ENCODE measurements around the gene PI4K2B. TPM values are rescaled to one million over a fixed set of nuclear protein-coding genes. Genes with fewer than 3 reads are reported as not detected.

The PI4K2B gene
- total and polyA plus RNA-seq, 2 of the 8 experiments (the other 6 are each of a cell fraction or from before 2014, with no cell fraction given), result 3.0 to 16.2 TPM

- DNase-seq (ENCODE audit: low read depth in 1 of 2, low spot score in 2 of 2) (no peak), FAIRE-seq (no peak)
- no peak overlapping the region for H3K27ac ChIP-seq (ENCODE audit: low read depth, low read length)
- no peak overlapping the region for H3K4ac ChIP-seq (replicated peaks; ENCODE audit: insufficient read length, low read depth, low read length)
- no peak overlapping the region for H2AFZ ChIP-seq (ENCODE audit: low read length)
- H3K14ac ChIP-seq (ENCODE audit: insufficient read length), result no peak overlapping the region
- TF ChIP-seq NRF1 (IDR thresholded peaks at IDR 0.05; ENCODE audit: low read depth, low read length) (no peak), SIN3A (conservative IDR thresholded peaks at IDR 0.05 in 1 of 2, IDR thresholded peaks at IDR 0.05 in 1 of 2; ENCODE audit: low read depth in 1 of 2, low read length in 2 of 2) (no peak), TBP (IDR thresholded peaks at IDR 0.05; ENCODE audit: low read depth, low read length) (no peak), ATF3 (IDR thresholded peaks at IDR 0.05; ENCODE audit: insufficient read depth, low read depth, low read length) (no peak), ASH2L (IDR thresholded peaks at IDR 0.05; ENCODE audit: low read length) (no peak), TAF1 (IDR thresholded peaks at IDR 0.05; ENCODE audit: low read depth, low read length) (no peak), RAD21 (IDR thresholded peaks at IDR 0.05 in 1 of 2, conservative IDR thresholded peaks at IDR 0.05 in 1 of 2; ENCODE audit: low read depth in 2 of 2, low read length in 2 of 2) (no peak), ZNF274 (IDR thresholded peaks at IDR 0.05; ENCODE audit: borderline replicate concordance, extremely low read depth, low read length) (no peak), SP1 (IDR thresholded peaks at IDR 0.05; ENCODE audit: low read depth, low read length) (no peak), PHF8 (conservative IDR thresholded peaks at IDR 0.05; ENCODE audit: low read depth, low read length) (no peak), BACH1 (IDR thresholded peaks at IDR 0.05; ENCODE audit: low read length) (no peak)
- no peaks in the 10 kb centered on the region for H3K27me3 ChIP-seq (replicated peaks in 1 of 4; ENCODE audit: control insufficient read depth in 3 of 4, extremely low read depth in 1 of 4, insufficient read depth in 3 of 4, low read length in 3 of 4)
- no peak overlapping the region for H2BK20ac ChIP-seq (ENCODE audit: low read length)
- H2BK120ac ChIP-seq (replicated peaks; ENCODE audit: low read depth, low read length), result no peak overlapping the region
- H2BK12ac ChIP-seq (ENCODE audit: low read depth, low read length), result no peak overlapping the region
- H2BK15ac ChIP-seq (ENCODE audit: low read length), result no peak overlapping the region
- ChIA-PET POLR2A (ENCODE audit: partially characterized antibody) (interaction anchor here (1.6 kb wide), 1 partner anchor 10 kb away, joined by 6 read pairs; the partner anchor contains the start of gene ZCCHC4), CTCF (ENCODE audit: partially characterized antibody) (interaction anchor here (1.8 to 4.5 kb wide), 2 partner anchors 10 kb away, joined by 10 to 31 read pairs; partner anchors contain the start of gene ZCCHC4)
- no peak overlapping the region for H3K4me2 ChIP-seq (ENCODE audit: insufficient read depth in 1 of 2, low read depth in 2 of 2, low read length in 2 of 2)
- H4K91ac ChIP-seq (replicated peaks; ENCODE audit: insufficient read length, low read length), result no peak overlapping the region
- H3K4me1 ChIP-seq (replicated peaks in 1 of 4; ENCODE audit: control insufficient read depth in 3 of 4, insufficient read depth in 4 of 4, low read length in 3 of 4), result no peaks in the 10 kb centered on the region
- no peaks in the 10 kb centered on the region for H3K79me1 ChIP-seq (ENCODE audit: low read depth, low read length)
- no peak overlapping the region for H2AK5ac ChIP-seq (ENCODE audit: low read depth, low read length)
- H4K5ac ChIP-seq (ENCODE audit: insufficient read length, low read depth, low read length), result no peak overlapping the region
- H3K9ac ChIP-seq (replicated peaks in 1 of 4; ENCODE audit: extremely low read depth in 1 of 4, low read depth in 3 of 4, low read length in 3 of 4), result no peak overlapping the region
- no peak overlapping the region for H3K23ac ChIP-seq (ENCODE audit: insufficient read length)
- no peak overlapping the region for H4K8ac ChIP-seq (ENCODE audit: extremely low read depth, insufficient read depth, low read length)
- no peak overlapping the region for H3K56ac ChIP-seq (replicated peaks; ENCODE audit: insufficient read length, low read depth, low read length)
- no peak overlapping the region for H3K4me3 ChIP-seq (ENCODE audit: extremely low read depth in 1 of 4, insufficient read depth in 2 of 4, low read depth in 3 of 4, low read length in 4 of 4)
- no peaks in the 10 kb centered on the region; the same call in 1 of the 2 replicates for H3K23me2 ChIP-seq (ENCODE audit: low read depth, low read length)
- H3K36me3 ChIP-seq (ENCODE audit: control insufficient read depth in 2 of 4, insufficient read depth in 4 of 4, low read length in 3 of 4), result no peaks in the 10 kb centered on the region
- H4K20me1 ChIP-seq (replicated peaks in 1 of 2; ENCODE audit: control insufficient read depth in 1 of 2, insufficient read depth in 2 of 2, low read length in 2 of 2), result no peaks in the 10 kb centered on the region
- no peaks in the 10 kb centered on the region for H3K79me2 ChIP-seq (ENCODE audit: control insufficient read depth in 1 of 2, insufficient read depth in 2 of 2, low read length in 2 of 2)
- H3K18ac ChIP-seq (ENCODE audit: extremely low read depth, low read length), result no peak overlapping the region
- H2BK5ac ChIP-seq (ENCODE audit: low read depth, low read length), result no peak overlapping the region
- H3K9me3 ChIP-seq (ENCODE audit: insufficient read depth in 2 of 2, low read depth in 1 of 2, low read length in 1 of 2), result no peaks in the 10 kb centered on the region
- 88% methylated on average over 7 of the region's 9 CpGs; no CpG with 5 or more reads in 1 of the 2 experiments for WGBS, 2 experiments (ENCODE audit: extremely low coverage in 1 of 2, insufficient coverage in 1 of 2, insufficient read length in 1 of 2, insufficient replicate concordance in 2 of 2, low coverage in 1 of 2, low lambda C conversion rate in 2 of 2, missing lambda C conversion rate in 1 of 2)
These were observed 68.8 kb downstream of the PI4K2B start for GRCh38 chr4:25302626-25303025.

Data from H1 (cell line).